HG02840 (cell line): ENCODE measurements around the gene SACM1L.

Experiments used
- ATAC-seq: cut with Tn5 transposase; IDR thresholded peaks from one replicate; pipeline ENCODE4 v1.9.1; 2021; ENCODE audit warnings: mild to moderate bottlenecking, moderate library complexity, moderate number of reproducible peaks; ENCODE audit not compliant: unreplicated experiment, low FRiP score

Gene SACM1L

GRCh38 chr3:45761831-45762230, 72.6 kb downstream of the SACM1L start:
- ATAC-seq = no peak

- ATAC-seq = no peak
Measured at GRCh38 chr3:45762647-45763302, 73.6 kb downstream of the SACM1L start.

GRCh38 chr3:45763303-45763675, 74.1 kb downstream of the SACM1L start:
- no peak for ATAC-seq

GRCh38 chr3:45765266-45765851, 76.2 kb downstream of the SACM1L start:
- no peak for ATAC-seq

GRCh38 chr3:45765958-45766357, 76.8 kb downstream of the SACM1L start:
- no peak for ATAC-seq

GRCh38 chr3:45771166-45771775, 82.1 kb downstream of the SACM1L start:
- ATAC-seq = no peak

GRCh38 chr3:45771831-45772230, 82.6 kb downstream of the SACM1L start:
- no peak for ATAC-seq

- no peak for ATAC-seq
Measured at GRCh38 chr3:45772341-45773035, 83.3 kb downstream of the SACM1L start.

GRCh38 chr3:45773072-45773471, 83.9 kb downstream of the SACM1L start:
- ATAC-seq = no peak

- no peak for ATAC-seq
Measured at GRCh38 chr3:45773714-45774449, 84.7 kb downstream of the SACM1L start.

GRCh38 chr3:45774581-45775521, 85.7 kb downstream of the SACM1L start:
- ATAC-seq = no peak

GRCh38 chr3:45775571-45776300, 86.5 kb downstream of the SACM1L start:
- no peak for ATAC-seq

GRCh38 chr3:45776301-45776595, 87.1 kb downstream of the SACM1L start:
- no peak for ATAC-seq

- no peak for ATAC-seq
Measured at GRCh38 chr3:45776611-45777010, 87.4 kb downstream of the SACM1L start.

- ATAC-seq = no peak
Measured at GRCh38 chr3:45777111-45777745, 88.0 kb downstream of the SACM1L start.

- no peak for ATAC-seq
Measured at GRCh38 chr3:45777746-45778386, 88.7 kb downstream of the SACM1L start.

GRCh38 chr3:45778761-45779201, 89.6 kb downstream of the SACM1L start:
- no peak for ATAC-seq
